Chondrocyte (in vitro differentiated cells): ENCODE data around the gene TBX1. TPM values are rescaled to one million over a fixed set of nuclear protein-coding genes. Genes with fewer than 3 reads are reported as not detected.
"Not testable (repeated sequence)": the region's sequence is repeated elsewhere in the genome, so short reads cannot be mapped to it uniquely, and the experiment has no call there.

Experiments used
- DNase-seq: peaks from one replicate; pipeline ENCODE4 v3.0.0; 2021; ENCODE audit warnings: mixed read lengths, low spot score
- H3K27ac Mint-ChIP-seq: one replicate; pipeline ENCODE4 v1.8.0; 2021; ENCODE audit warnings: mild to moderate bottlenecking, moderate library complexity, mixed read lengths; ENCODE audit not compliant: unreplicated experiment
- H3K27me3 Mint-ChIP-seq: 2 replicates; pipeline ENCODE4 v1.8.0; 2021; ENCODE audit warnings: low read depth, mixed read lengths
- H3K36me3 Mint-ChIP-seq: 2 replicates; pipeline ENCODE4 v1.8.0; 2021; ENCODE audit warnings: low read depth, mixed read lengths
- H3K4me1 Mint-ChIP-seq: 2 replicates; pipeline ENCODE4 v1.8.0; 2021; ENCODE audit warnings: low read depth, mild to moderate bottlenecking, mixed read lengths
- H3K4me3 Mint-ChIP-seq: one replicate; pipeline ENCODE4 v1.8.0; 2021; ENCODE audit warnings: mild to moderate bottlenecking, moderate library complexity, mixed read lengths; ENCODE audit not compliant: unreplicated experiment
- H3K9me3 Mint-ChIP-seq: 2 replicates; pipeline ENCODE4 v1.8.0; 2021; ENCODE audit warnings: low read depth, mixed read lengths
- CTCF ChIP-seq: fragments of 200-600 bp; sonication (generic); IDR thresholded peaks from 2 replicates; pipeline ENCODE4 v1.5.0; 2021; ENCODE audit warnings: antibody characterized with exemption, mild to moderate bottlenecking, moderate library complexity
- total RNA-seq: library from RNA; stranded (reverse); gene quantifications from 3 replicates; pipeline ENCODE4 v1.2.1, GENCODE V29; 2021

TBX1 gene
- total RNA-seq, 1 donor from 2014 or later: not detected

GRCh38 chr22:19723983-19724827 lies 36.4 kb upstream of the TBX1 start:
- no peak for DNase-seq
- TF ChIP-seq CTCF: no peak
- no peak overlapping the region for H3K4me3 Mint-ChIP-seq
- no peaks in the 10 kb centered on the region for H3K27me3 Mint-ChIP-seq
- H3K9me3 Mint-ChIP-seq: no peaks in the 10 kb centered on the region
- H3K27ac Mint-ChIP-seq: peak overlapping the region; percentile 66
- peaks cover 25% of the 10 kb centered on the region for H3K4me1 Mint-ChIP-seq
- peaks cover 28% of the 10 kb centered on the region for H3K36me3 Mint-ChIP-seq

- no peak for TF ChIP-seq CTCF
- H3K27me3 Mint-ChIP-seq: no peaks in the 10 kb centered on the region
- peaks cover 23% of the 10 kb centered on the region for H3K36me3 Mint-ChIP-seq
- no peak overlapping the region for H3K4me3 Mint-ChIP-seq
- no peak for DNase-seq
- H3K27ac Mint-ChIP-seq: peak overlapping the region; percentile 66
- peaks cover 16% of the 10 kb centered on the region for H3K4me1 Mint-ChIP-seq
- H3K9me3 Mint-ChIP-seq: no peaks in the 10 kb centered on the region
Observed at GRCh38 chr22:19724927-19725661, 35.5 kb upstream of the TBX1 start.

GRCh38 chr22:19726064-19726788 lies 34.4 kb upstream of the TBX1 start:
- H3K9me3 Mint-ChIP-seq, H3K27ac Mint-ChIP-seq, H3K4me3 Mint-ChIP-seq, DNase-seq, H3K27me3 Mint-ChIP-seq: not testable (repeated sequence)
- Mint-ChIP-seq H3K4me1 (peaks cover 14% of the 10 kb centered on the region), H3K36me3 (peaks cover 12% of the 10 kb centered on the region)

- no peak for TF ChIP-seq CTCF
Observed at GRCh38 chr22:19727310-19728150, 33.0 kb upstream of the TBX1 start.

GRCh38 chr22:19728271-19728670 lies 32.3 kb upstream of the TBX1 start:
- no peaks in the 10 kb centered on the region for H3K27me3 Mint-ChIP-seq

More at GRCh38 chr22:19727310-19728150, 33.0 kb upstream of the TBX1 start:
- Mint-ChIP-seq H3K36me3 (peaks cover 8% of the 10 kb centered on the region), H3K4me3 (no peak overlapping the region), H3K4me1 (peaks cover 11% of the 10 kb centered on the region), H3K9me3 (no peaks in the 10 kb centered on the region), H3K27ac (no peak overlapping the region), H3K27me3 (no peaks in the 10 kb centered on the region)
- no peak for DNase-seq

More at GRCh38 chr22:19728271-19728670, 32.3 kb upstream of the TBX1 start:
- Mint-ChIP-seq H3K4me3 (no peak overlapping the region), H3K27ac (no peak overlapping the region), H3K4me1 (peaks cover 9% of the 10 kb centered on the region), H3K36me3 (peaks cover 4% of the 10 kb centered on the region), H3K9me3 (no peaks in the 10 kb centered on the region)
- no peak for DNase-seq
- TF ChIP-seq CTCF: no peak
